Transverse colon (tissue), 4 donors: ENCODE results near the gene VTN.

ENCODE experiments used
- CTCF ChIP-seq, 5 experiments: fragments of 200-600 bp in 3 of 5; fragments of 450-650 bp in 2 of 5; sonication (generic) in 3 of 5; IDR thresholded peaks; 1 replicate in 2 of 5; 2 replicates in 3 of 5; pipeline ENCODE4 v1.5.1; 2016 to 2017; ENCODE audit warnings: antibody characterized with exemption in 5 of 5, inconsistent platforms in 3 of 5, mild to moderate bottlenecking in 2 of 5, moderate library complexity in 1 of 5
- POLR2A ChIP-seq: fragments of 450-650 bp; IDR thresholded peaks from one replicate; pipeline ENCODE4 v1.6.1; 2016; ENCODE audit warnings: antibody characterized with exemption, mild to moderate bottlenecking, moderate library complexity
- POLR2AphosphoS5 ChIP-seq, 3 donors: sonication (generic); formaldehyde crosslinking; IDR thresholded peaks; one replicate each; pipeline ENCODE4 v1.6.1; 2016; ENCODE audit warnings: antibody characterized with exemption in 3 of 3

DNA sequence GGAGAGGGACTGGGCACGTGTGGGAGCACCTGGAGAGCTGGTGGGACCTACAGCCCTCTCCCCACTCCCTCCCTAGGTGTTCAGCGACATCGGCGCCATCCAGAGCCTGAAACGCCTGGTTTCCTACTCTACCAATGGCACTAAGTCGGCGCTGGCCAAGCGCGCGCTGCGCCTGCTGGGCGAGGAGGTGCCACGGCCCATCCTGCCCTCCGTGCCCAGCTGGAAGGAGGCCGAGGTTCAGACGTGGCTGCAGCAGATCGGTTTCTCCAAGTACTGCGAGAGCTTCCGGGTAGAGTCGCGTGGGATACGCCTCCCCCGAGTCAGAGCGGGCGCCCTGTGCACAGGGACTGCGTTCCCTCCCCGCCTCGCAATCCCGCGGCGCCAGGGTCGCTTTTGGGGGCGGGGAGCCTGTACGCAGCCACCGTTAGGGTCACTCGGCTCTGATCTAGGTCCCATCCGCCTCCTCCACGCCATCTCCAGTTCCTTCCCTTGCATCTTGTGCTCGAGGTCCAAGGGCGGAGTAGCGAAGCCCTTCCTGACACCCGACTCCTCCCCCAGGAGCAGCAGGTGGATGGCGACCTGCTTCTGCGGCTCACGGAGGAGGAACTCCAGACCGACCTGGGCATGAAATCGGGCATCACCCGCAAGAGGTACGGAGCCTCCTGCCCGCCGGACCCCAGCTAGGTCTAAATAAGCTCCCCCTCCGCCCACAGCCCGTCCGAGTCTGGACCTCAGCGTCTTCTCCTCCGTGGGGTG, 14.4 kb upstream of the VTN start:
- TF ChIP-seq CTCF (IDR thresholded peaks at IDR 0.05) (peak in 1 of 5 experiments; percentile 3), POLR2AphosphoS5 (IDR thresholded peaks at IDR 0.05) (peak in 2 of 3 donors; percentile 79 to 85), POLR2A (peak; percentile 73)
